ENCODE measurements around the gene LAMC3.
"Not testable (repeated sequence)": the region's sequence is repeated elsewhere in the genome, so short reads cannot be mapped to it uniquely, and the experiment has no call there.

The LAMC3 gene

GRCh38 chr9:131097126-131097947 lies 88.4 kb downstream of the LAMC3 start:
- no peak for DNase-seq (ENCODE audit: low read depth in 2 of 2)

- no peak for DNase-seq (ENCODE audit: low read depth in 2 of 2)
Measured at GRCh38 chr9:131097948-131098278, 88.9 kb downstream of the LAMC3 start.

- no peak for DNase-seq (ENCODE audit: low read depth in 2 of 2)
Measured at GRCh38 chr9:131098391-131099101, 89.6 kb downstream of the LAMC3 start.

GRCh38 chr9:131099102-131099606 lies 90.2 kb downstream of the LAMC3 start:
- DNase-seq (ENCODE audit: low read depth in 2 of 2) = no peak

- not testable (repeated sequence) for DNase-seq (ENCODE audit: low read depth in 2 of 2)
Measured at GRCh38 chr9:131099845-131100244, 90.9 kb downstream of the LAMC3 start.

- no peak for DNase-seq (ENCODE audit: low read depth in 2 of 2)
Measured at GRCh38 chr9:131100445-131100844, 91.5 kb downstream of the LAMC3 start.

GRCh38 chr9:131101207-131101964 lies 92.4 kb downstream of the LAMC3 start:
- DNase-seq (ENCODE audit: low read depth in 2 of 2) = no peak

- no peak for DNase-seq (ENCODE audit: low read depth in 2 of 2)
Measured at GRCh38 chr9:131103024-131103423, 94.0 kb downstream of the LAMC3 start.

GRCh38 chr9:131103535-131103934 lies 94.6 kb downstream of the LAMC3 start:
- DNase-seq (ENCODE audit: low read depth in 2 of 2) = no peak

- DNase-seq (ENCODE audit: low read depth in 2 of 2) = no peak
Measured at GRCh38 chr9:131104016-131104740, 95.2 kb downstream of the LAMC3 start.

- DNase-seq (ENCODE audit: low read depth in 2 of 2) = no peak
Measured at GRCh38 chr9:131105952-131106351, 97.0 kb downstream of the LAMC3 start.

GRCh38 chr9:131107760-131108159 lies 98.8 kb downstream of the LAMC3 start:
- no peak for DNase-seq (ENCODE audit: low read depth in 2 of 2)

- no peak for DNase-seq (ENCODE audit: low read depth in 2 of 2)
Measured at GRCh38 chr9:131111186-131111853, 102.3 kb downstream of the LAMC3 start.

GRCh38 chr9:131111854-131112311 lies 102.9 kb downstream of the LAMC3 start:
- no peak for DNase-seq (ENCODE audit: low read depth in 2 of 2)

GRCh38 chr9:131112374-131113154 lies 103.6 kb downstream of the LAMC3 start:
- no peak for DNase-seq (ENCODE audit: low read depth in 2 of 2)

- no peak for DNase-seq (ENCODE audit: low read depth in 2 of 2)
Measured at GRCh38 chr9:131113655-131114054, 104.7 kb downstream of the LAMC3 start.

GRCh38 chr9:131114084-131114535 lies 105.1 kb downstream of the LAMC3 start:
- no peak for DNase-seq (ENCODE audit: low read depth in 2 of 2)

GRCh38 chr9:131115360-131115742 lies 106.4 kb downstream of the LAMC3 start:
- DNase-seq (ENCODE audit: low read depth in 2 of 2) = not testable (repeated sequence)

GRCh38 chr9:131116281-131117120 lies 107.5 kb downstream of the LAMC3 start:
- no peak for DNase-seq (ENCODE audit: low read depth in 2 of 2)

Data from activated CD8-positive, alpha-beta memory T cell treated with anti-CD3 and anti-CD28 coated beads for 4 hours (primary cell).